Neural progenitor cell (in vitro differentiated cells): ENCODE measurements around the gene PLB1.

Experiments
- CTCF ChIP-seq: fragments of 200-600 bp; sonication (generic); IDR thresholded peaks from 2 replicates; pipeline ENCODE4 v1.5.1; 2017; ENCODE audit warnings: antibody characterized with exemption, mild to moderate bottlenecking
- EZH2 ChIP-seq: fragments of 200-600 bp; sonication (generic); IDR thresholded peaks from 2 replicates; pipeline ENCODE4 v1.6.1; 2017; ENCODE audit warnings: antibody characterized with exemption, mild to moderate bottlenecking, moderate library complexity
- EZH2phosphoT487 ChIP-seq: fragments of 200-600 bp; sonication (generic); IDR thresholded peaks from 2 replicates; pipeline ENCODE4 v1.6.1; 2017; ENCODE audit warnings: antibody characterized with exemption

GRCh38 chr2:28544036-28544346 lies 48.1 kb downstream of the PLB1 start:
- TF ChIP-seq EZH2 (no peak), CTCF (no peak), EZH2phosphoT487 (no peak)
